Suprapubic skin (tissue), 3 donors: ENCODE results near the gene KHDRBS2.

Experiments
- CTCF ChIP-seq, 2 donors: fragments of 200-600 bp in 1 of 2; fragments of 450-650 bp in 1 of 2; sonication (generic) in 1 of 2; IDR thresholded peaks; one replicate each; pipeline ENCODE4 v1.5.1; 2016 to 2019; ENCODE audit warnings: antibody characterized with exemption in 2 of 2, mild to moderate bottlenecking in 1 of 2, moderate library complexity in 1 of 2
- EP300 ChIP-seq: sonication (generic); formaldehyde crosslinking; IDR thresholded peaks from one replicate; pipeline ENCODE4 v1.6.1; 2017; ENCODE audit warnings: antibody characterized with exemption

DNA sequence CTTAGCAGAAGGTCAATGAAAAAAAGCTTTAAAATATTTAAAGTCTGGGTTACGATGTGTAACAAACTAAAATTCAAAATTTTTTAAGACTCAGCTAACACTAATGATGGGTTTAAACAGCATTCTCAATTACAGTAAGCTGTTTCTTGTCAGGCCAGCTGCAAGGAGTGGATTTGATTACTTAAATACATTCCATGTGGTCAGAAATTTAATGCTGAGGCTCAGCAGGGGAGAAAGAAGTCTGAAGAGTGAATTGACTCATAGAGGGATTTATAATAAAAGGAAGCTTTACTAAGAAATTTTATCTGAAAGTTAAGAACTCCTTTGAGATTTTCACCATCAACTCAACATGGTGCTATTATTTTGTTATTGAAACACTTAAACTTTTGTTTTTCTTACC, 398.6 kb downstream of the KHDRBS2 start:
- TF ChIP-seq CTCF (IDR thresholded peaks at IDR 0.05) (no peak), EP300 (no peak)
